ACHN (cell line): ENCODE results near the gene ARHGAP21.

ENCODE experiments used
- DNase-seq: peaks from one replicate; pipeline ENCODE4 v3.0.0-alpha.2; 2015
- in situ Hi-C: cut with HindIII; loops from 2 replicates; pipeline ENCODE4 v1.10.0; 2017; ENCODE audit warnings: low sequenced_read_pairs, low pct_ligation_motif_present, low pct_unique_long_range_greater_than_20kb

The ARHGAP21 gene

DNA sequence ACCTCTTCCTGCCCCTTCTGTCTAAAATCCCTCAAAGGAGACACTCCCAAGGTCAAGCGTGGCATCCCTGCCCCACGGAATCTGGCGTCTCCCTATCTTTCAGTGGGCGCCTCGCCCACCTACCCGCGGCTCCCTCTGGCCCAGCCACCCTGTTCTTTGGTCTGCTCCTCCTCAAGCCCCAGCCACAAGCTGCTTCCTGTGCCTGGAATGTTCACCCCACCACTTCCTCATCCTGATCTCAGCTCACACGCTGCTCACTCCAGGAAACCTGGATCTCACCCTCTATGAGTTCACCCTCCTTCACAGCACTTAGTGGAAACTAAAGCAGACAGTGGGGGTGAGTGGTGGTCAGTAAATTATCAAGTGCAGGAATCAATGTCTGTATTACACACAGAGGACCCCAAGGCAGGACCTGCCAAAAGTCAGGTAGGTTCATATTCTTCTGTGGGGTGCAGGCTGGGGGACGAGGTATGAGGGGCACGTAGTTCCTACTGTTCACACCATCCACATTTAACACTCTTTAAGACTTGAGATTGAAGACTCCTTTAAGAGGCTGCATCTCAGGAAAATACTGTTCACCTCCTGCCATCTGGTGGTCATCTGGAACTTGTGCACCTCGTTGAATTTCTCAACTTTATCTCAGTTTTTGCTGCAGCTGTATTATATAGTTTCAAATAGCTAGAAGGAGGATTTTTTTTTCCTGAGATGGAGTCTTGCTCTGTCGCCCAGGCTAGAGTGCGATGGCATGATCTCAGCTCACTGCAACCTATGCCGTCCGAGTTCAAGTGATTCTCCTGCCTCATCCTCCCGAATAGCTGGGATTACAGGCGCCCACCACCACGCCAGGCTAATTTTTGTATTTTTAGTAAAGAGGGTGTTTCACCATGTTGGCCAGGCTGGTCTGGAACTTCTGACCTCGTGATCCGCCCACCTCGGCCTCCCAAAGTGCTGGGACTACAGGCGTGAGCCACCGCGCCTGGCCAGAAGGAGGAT lies 166.6 kb downstream of the ARHGAP21 start:
- in situ Hi-C loops, result no loop called here
- peak; percentile 57 for DNase-seq

DNA sequence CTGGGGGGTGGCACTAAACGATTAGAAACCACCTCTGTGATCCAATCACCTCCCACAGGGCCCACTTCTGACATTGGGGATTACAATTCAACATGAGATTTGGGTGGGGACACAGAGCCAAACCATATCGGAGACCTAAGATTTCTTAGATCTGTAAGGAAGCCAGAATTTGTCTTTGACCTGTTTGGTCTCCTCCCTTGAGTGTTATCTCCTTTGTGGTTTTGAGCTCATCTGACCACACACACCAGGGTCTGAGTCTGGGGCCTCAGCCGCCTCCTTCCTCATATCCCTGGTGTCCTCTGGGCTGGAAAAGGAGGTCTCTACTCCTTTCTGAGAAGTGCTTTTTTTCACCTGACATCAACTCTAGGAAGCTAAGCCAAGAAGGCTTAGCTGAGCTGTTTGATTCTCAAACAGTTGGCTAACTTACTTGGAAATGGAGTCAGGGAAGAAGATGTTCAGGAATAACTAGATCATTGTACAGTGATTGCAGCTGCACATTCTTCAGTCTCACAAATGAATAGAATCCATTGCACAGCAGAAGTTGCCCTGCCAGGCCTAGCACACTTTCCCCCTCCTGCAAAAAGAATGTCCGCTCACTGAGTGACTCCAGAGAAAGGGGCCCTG lies 167.4 kb downstream of the ARHGAP21 start:
- DNase-seq, result no peak
- in situ Hi-C loops, result no loop called here

DNA sequence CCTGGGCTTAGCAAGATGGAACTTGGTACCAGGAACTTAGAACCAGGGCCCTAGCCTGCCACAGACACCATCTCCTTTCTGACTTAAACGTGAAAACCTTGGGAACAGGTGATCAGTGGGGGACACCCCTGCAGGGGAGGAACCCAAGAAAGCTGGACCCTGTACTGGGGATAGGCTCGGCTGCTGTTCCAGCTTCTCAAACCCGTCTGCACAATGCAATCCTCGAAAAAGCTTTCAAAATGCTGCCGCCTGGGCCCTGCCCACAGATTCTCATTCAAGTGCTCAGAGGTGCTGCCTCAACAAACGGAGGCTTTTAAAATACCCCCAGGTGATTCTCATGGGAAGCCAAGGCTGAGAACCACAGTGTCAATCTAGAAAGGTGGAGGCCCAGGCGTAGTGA lies 169.7 kb downstream of the ARHGAP21 start:
- DNase-seq, result no peak
- in situ Hi-C loops, result no loop called here

DNA sequence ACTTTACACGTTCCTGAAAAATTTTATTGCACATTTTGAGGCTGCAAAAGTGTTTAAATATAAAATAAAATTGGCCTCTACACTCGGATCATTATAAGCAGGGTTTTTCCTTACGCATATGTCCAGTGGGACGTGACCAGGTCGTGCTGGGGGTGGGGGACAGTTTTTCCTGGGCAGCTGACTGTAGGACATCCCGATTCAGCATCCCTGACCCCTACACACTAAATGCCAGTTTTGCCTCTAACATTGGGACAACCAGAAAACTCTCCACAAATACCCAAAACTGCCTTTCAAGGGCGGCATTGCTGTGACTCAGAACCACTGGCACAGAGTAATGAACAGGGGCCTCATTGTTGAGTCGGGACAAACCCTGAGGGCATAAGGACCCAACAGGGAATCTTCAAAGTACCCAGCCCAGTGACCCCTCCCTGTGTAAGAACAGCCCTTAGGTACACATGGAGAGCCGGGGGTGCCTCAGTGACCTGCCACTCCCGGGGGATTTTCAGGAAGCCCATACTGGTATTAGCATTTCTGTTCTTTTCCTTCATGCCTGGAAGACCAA lies 170.6 kb downstream of the ARHGAP21 start:
- no peak for DNase-seq
- in situ Hi-C loops, result no loop called here

DNA sequence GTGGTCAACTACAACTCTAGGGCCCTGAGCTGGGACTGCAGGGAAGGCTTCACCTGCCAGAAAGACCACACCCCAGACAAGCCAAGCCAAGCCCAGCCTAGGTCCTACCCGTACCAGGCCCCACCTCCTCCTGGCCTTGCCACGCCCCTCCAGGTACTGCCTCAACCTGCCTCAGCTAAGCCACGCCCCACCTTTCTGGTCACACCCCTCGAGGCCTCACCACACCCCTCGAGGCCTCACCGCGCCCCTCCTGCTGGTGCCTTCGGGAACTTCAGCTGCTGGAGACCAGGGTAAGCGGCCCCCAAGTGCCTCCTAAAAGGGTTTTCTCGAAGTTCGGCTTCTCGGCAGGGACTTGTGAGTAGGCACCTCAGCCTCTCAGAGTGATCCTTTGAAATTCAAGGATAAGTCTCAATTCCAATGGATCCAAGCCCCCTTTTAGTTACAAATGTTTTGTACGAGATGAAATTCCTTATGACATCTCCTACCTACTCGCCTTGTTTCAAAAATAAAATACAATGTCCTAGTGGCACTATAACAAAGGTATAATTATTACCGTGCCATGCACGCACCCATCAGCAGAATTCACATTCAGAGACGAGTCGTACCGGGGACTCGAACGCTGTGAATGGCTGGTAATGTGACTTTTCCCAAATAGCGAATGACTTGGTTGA lies 171.2 kb downstream of the ARHGAP21 start:
- in situ Hi-C loops, result no loop called here
- peak; percentile 25 for DNase-seq

DNA sequence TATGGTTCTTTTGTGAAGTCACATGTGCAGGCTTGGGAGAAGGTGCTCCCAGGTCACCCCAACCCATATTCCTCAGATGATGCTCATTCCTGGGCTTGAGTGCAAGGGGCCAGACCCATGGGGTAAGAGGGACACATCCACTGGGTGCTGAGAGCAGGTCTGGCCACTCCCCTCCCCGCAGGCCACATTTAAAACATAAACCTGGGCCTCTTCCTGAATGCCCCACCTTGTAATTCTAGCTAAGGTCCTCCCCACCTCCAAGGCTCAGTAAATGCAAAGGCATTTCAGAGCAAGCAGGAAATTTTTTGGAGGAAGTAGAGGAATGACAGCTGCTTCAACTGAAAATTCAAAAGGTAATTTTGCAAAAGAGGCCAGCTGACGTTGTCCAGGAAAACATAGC lies 172.5 kb downstream of the ARHGAP21 start:
- in situ Hi-C loops, result no loop called here
- no peak for DNase-seq

DNA sequence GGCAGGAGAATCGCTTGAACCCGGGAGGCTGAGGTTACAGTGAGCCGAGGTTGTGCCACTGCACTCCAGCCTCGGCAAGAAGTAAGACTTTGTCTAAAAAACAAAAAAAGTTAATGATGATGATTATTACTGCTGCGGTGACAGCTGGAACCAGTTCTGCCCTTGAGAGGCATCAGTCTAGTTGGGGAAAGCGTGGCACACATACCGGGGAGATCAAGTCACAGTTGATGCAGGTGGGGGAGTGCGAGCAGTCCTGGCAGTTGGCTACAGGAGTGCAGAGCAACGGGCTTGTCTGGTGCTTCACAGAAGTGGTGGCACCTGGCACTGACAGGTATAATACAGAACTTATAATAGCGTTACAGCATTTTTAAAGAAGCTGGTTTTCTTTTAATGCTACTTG lies 173.0 kb downstream of the ARHGAP21 start:
- in situ Hi-C loops, result no loop called here
- no peak for DNase-seq

DNA sequence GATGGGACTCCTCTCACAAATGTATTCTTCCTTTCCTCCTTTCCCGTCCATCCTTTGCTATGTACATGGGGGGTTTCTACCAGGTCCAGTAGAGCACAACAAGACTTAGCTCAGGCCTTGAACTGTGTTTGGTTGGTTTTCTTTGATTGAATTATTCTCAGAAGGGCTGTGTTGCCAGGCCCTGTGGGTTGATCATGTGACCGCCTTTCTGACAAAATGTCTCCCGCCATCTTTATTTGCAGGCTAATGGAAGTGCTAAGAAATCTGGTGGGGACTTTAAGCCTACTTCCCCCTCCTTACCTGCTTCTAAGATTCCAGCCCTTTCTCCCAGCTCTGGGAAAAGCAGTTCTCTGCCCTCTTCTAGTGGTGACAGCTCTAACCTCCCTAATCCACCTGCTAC lies 178.1 kb downstream of the ARHGAP21 start:
- in situ Hi-C loops, result no loop called here
- DNase-seq, result no peak

DNA sequence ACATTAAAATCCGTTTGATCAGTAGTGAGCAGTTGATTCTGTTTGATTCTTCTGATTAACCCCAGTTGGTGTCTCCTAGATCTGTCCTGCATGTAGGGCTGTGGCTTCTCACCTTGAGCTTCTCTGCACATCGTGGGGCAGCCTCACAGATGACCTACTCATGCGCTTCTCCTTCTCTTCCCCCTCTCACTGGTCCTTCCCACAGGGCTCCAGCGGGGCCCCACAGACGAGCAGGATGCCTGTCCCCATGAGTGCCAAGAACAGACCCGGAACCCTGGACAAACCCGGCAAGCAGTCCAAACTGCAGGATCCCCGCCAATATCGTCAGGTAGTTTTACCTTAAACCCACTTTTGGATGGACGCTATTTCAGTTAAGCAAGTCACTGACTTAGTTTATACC lies 178.9 kb downstream of the ARHGAP21 start:
- in situ Hi-C loops, result no loop called here

DNA sequence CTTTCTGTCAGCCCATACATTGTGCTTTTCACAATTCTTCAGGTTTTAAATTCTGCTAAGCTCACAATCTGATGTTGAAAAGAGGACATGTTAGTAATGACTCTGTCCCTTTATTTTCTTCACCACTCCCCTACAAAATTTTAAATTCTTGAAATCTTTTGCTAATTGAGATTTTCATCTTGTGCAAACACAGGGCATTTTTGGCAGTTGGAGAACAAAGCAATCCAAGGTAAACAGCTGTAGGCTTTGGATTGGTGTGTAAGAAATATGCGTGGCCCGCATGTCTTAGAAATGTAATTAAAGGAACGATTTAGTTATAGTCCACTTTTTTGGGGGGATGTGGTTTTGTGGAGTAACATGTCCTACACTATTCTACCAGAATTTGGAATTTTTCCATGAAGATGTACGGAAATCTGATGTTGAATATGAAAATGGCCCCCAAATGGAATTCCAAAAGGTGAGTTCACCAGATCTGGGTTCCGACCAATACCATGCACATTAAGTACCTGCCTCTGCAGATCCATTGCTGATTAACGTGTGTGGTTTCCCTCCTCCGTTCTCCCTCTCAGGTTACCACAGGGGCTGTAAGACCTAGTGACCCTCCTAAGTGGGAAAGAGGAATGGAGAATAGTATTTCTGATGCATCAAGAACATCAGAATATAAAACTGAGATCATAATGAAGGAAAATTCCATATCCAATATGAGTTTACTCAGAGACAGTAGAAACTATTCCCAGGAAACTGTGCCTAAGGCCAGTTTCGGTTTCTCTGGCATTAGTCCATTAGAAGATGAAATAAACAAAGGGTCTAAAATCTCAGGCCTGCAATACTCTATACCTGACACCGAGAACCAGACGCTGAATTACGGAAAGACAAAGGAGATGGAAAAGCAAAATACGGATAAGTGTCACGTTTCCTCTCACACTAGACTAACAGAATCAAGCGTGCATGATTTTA lies 181.1 kb downstream of the ARHGAP21 start:
- in situ Hi-C loops, result no loop called here
- no peak for DNase-seq

More for the DNA sequence above, 178.9 kb downstream of the ARHGAP21 start:
- no peak for DNase-seq

DNA sequence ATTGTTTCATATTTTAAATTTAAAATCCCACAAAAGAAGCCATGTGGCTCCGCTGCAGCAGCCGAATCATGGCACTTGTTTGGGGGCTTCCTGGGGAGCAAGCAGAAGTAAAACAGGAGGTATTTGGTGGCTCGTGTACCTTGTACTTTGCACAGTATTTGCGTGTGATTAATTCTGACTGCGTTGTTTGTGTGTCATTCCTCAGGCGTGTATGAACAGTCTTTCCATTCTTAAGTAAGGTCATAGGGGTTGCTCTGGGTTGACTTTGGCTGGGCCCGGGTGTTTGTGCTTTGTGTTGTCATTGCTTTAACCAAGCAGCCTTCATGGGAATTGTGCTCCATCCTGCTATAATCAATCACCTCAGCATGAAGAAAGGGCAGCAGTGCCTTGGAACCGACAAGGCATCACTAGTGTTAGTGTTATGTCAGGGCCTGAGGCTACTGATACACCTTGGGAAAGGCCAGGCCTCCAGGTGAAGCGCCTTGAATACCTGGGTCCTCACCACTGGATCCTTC lies 182.4 kb downstream of the ARHGAP21 start:
- in situ Hi-C loops, result no loop called here
- DNase-seq, result no peak

DNA sequence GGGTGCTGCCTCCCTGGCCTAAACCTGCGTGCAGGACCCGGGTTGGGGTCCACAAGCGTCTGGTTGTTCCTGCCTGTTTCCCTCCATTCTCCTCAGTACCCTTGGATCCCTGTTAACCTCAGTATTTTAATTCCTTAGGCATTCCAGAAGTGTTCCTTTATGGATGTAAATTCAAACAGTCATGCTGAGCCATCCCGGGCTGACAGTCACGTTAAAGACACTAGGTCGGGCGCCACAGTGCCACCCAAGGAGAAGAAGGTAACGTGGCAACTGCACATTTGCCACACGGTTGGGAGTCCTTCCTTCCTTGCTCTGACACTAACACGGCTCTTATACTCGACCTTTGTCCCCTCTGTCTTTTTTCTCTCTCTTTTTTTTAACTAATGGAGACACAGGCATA lies 187.1 kb downstream of the ARHGAP21 start:
- DNase-seq, result no peak
- in situ Hi-C loops, result no loop called here

DNA sequence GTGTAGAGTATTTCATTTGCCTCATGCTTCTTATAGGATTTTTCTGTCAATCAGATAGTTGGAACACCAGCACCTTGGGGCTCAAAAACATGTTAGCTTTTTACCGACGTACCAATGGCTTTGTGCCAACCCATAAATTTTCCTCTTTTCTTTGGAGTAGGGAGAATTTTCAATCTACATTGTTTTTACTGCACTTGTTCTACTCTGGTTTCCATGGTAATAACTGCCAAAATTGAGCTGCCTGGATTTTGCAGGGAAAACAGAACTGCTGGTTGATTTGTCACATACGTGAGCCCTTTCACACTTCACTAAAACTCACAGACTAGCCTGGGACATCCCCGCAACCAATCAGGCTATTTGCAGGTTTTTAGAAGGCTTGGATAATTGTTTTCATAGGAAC lies 189.7 kb downstream of the ARHGAP21 start:
- in situ Hi-C loops, result no loop called here
- no peak for DNase-seq
